Measurements from ENCODE around the gene CLCN4.

DNA sequence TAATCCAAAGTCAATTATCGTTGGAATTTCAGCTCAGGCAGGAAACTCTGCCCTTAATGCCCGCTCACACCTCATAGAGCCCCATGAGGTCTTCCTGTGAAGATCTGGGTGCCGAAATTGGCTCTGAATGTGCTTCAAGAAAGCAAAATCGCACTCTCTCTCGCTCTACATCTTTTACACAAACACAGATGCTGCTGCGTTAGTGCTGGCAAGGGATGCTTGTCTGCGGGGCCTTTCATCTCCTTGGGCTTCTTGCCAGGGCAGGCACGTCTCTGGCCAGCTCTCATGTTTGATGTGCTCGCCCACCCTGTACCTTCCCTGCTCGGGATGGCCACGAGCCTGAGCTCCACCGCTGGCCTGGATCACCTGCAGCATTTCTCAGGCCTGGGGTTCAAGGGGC, 66.5 kb downstream of the CLCN4 start:
- TF ChIP-seq, protein P1, sequence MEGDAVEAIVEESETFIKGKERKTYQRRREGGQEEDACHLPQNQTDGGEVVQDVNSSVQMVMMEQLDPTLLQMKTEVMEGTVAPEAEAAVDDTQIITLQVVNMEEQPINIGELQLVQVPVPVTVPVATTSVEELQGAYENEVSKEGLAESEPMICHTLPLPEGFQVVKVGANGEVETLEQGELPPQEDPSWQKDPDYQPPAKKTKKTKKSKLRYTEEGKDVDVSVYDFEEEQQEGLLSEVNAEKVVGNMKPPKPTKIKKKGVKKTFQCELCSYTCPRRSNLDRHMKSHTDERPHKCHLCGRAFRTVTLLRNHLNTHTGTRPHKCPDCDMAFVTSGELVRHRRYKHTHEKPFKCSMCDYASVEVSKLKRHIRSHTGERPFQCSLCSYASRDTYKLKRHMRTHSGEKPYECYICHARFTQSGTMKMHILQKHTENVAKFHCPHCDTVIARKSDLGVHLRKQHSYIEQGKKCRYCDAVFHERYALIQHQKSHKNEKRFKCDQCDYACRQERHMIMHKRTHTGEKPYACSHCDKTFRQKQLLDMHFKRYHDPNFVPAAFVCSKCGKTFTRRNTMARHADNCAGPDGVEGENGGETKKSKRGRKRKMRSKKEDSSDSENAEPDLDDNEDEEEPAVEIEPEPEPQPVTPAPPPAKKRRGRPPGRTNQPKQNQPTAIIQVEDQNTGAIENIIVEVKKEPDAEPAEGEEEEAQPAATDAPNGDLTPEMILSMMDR (IDR thresholded peaks at IDR 0.05; ENCODE audit: low read length), result no peak
- no peak for TF ChIP-seq EZH2 (IDR thresholded peaks at IDR 0.05; ENCODE audit: borderline replicate concordance, low read length)

Measured in OCI-LY1 (cell line).